Transverse colon (tissue), 4 donors: ENCODE measurements around the gene DHX16. TPM values are rescaled to one million over a fixed set of nuclear protein-coding genes. Genes with fewer than 3 reads are reported as not detected.
A peak's percentile ranks its signal among the peaks of the same experiment; 100 is the strongest.

Experiments
- DNase-seq: peaks from one replicate; pipeline ENCODE4 v3.0.0-alpha.2; 2019
- H3K27ac ChIP-seq, 4 donors: fragments of 200-600 bp; sonication (generic); 2 replicates each; pipeline ENCODE4 v1.5.1; 2016 to 2018; ENCODE audit warnings: inconsistent platforms in 4 of 4
- H3K27me3 ChIP-seq: fragments of 200-600 bp; sonication (generic); 2 replicates; pipeline ENCODE4 v1.5.1; 2017; ENCODE audit warnings: inconsistent platforms
- H3K36me3 ChIP-seq, 4 donors: fragments of 200-600 bp; sonication (generic); 2 replicates each; pipeline ENCODE4 v1.5.1; 2017 to 2019; ENCODE audit warnings: inconsistent platforms in 4 of 4
- H3K4me1 ChIP-seq, 4 donors: fragments of 200-600 bp; sonication (generic); 2 replicates each; pipeline ENCODE4 v1.5.1; 2017 to 2020; ENCODE audit warnings: inconsistent platforms in 4 of 4
- H3K4me3 ChIP-seq, 4 donors: fragments of 200-600 bp; sonication (generic); 1 replicate in 1 of 4; 2 replicates in 3 of 4; pipeline versions ENCODE4 v1.5.1 to v1.6.1; 2017 to 2019; ENCODE audit warnings: inconsistent platforms in 4 of 4
- H3K9me3 ChIP-seq, 2 donors: fragments of 200-600 bp; sonication (generic); 2 replicates each; pipeline ENCODE4 v1.5.1; 2017 to 2019; ENCODE audit warnings: inconsistent platforms in 2 of 2
- EP300 ChIP-seq: sonication (generic); formaldehyde crosslinking; IDR thresholded peaks from one replicate; pipeline ENCODE4 v1.6.1; 2017; ENCODE audit warnings: antibody characterized with exemption, low read depth
- POLR2A ChIP-seq: fragments of 450-650 bp; IDR thresholded peaks from one replicate; pipeline ENCODE4 v1.6.1; 2016; ENCODE audit warnings: antibody characterized with exemption, mild to moderate bottlenecking, moderate library complexity
- POLR2AphosphoS5 ChIP-seq, 3 donors: sonication (generic); formaldehyde crosslinking; IDR thresholded peaks; one replicate each; pipeline ENCODE4 v1.6.1; 2016; ENCODE audit warnings: antibody characterized with exemption in 3 of 3
- WGBS, 2 donors: methylation state at CpG; one replicate each; pipeline ENCODE4 v1.1.5; 2018; ENCODE audit warnings: low coverage in 1 of 2; 5-methylcytosine and 5-hydroxymethylcytosine counted together
- in situ Hi-C, 4 donors: fragments of 200-750 bp; cut with MboI; loops; one replicate each; pipeline versions ENCODE4 v1.15.0 to v1.15.1; 2017; ENCODE audit warnings: low sequenced_read_pairs in 3 of 4, low pct_ligation_motif_present in 1 of 4, low pct_unique_long_range_greater_than_20kb in 1 of 4
- intact Hi-C: fragments of 100-400 bp; cut with DNase I; formaldehyde crosslinking; loops from one replicate; pipeline ENCODE4 v1.15.1; 2023; ENCODE audit warnings: low total_unique reads
- total RNA-seq, 4 donors: library from RNA; depleted of rRNA; stranded (reverse); fragments of >200 nt; gene quantifications; one replicate each; pipeline ENCODE4 v1.1.0, GENCODE V29; 2016
- TF ChIP-seq, protein P1 (sequence below), 5 experiments: fragments of 200-600 bp in 3 of 5; fragments of 450-650 bp in 2 of 5; sonication (generic) in 3 of 5; IDR thresholded peaks; 1 replicate in 2 of 5; 2 replicates in 3 of 5; pipeline ENCODE4 v1.5.1; 2016 to 2017; ENCODE audit warnings: antibody characterized with exemption in 5 of 5, inconsistent platforms in 3 of 5, mild to moderate bottlenecking in 2 of 5, moderate library complexity in 1 of 5

The DHX16 gene
- total RNA-seq, 4 donors from 2014 or later, result 37.8 to 144 (median 41.3) TPM

DNA sequence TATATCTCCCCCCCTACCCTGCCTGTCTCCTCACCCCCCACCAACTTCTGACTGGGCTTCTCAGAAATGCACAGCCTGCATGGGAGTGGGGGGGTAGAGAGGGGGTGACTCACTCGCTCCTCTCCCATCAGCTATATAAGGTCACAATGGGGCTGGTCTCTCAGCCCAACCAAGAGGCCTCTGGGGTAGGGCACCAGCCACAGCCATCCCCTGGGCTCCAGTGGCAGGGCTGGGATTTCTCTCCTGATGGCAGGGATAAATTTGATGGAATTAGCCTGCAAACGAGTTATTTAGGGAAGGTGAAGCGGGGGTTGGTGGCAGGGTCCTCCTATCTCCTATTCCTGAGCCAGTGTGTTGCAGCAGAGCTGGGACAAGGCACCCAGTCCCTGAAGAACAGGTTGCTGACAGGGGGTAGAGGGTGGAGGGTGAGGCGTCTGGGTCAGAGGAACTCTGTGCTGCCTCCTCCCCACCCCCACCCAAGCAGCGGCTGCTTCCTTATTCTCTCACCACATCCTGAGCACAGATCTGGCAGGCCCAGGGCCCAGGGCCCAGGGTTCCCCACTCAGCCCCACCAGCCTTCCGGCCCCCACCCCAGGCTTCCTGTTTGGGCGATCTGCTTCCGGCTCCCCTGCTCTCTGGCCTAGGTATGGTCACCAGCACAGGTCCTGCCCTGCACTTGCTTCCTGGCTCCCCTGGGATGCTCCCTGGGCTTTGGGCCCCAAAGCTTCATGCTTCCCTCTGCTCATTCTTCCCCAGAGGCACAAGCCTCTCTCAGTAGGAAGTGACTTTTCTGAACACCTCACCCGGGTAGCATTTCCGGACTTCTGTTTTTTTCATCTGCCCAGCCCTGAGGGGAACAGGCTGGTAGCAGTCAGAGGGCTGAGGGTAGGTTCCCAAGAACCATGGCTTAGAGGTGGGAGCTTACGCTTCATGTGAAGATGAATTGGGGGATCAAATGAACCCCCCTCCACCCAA is 9.6 kb upstream of the DHX16 start:
- DNase-seq, result peak; percentile 89
- Histone ChIP-seq H3K27ac (peak overlapping the region; percentile 93 to 99 (median 96)), H3K9me3 (no peaks in the 10 kb centered on the region), H3K4me1 (peaks cover 0 to 77% (median 35%) of the 10 kb centered on the region in 4 donors), H3K4me3 (peak overlapping the region; percentile 7 to 72 (median 64)), H3K27me3 (no peaks in the 10 kb centered on the region), H3K36me3 (no peaks in the 10 kb centered on the region)
- TF ChIP-seq, protein P1, sequence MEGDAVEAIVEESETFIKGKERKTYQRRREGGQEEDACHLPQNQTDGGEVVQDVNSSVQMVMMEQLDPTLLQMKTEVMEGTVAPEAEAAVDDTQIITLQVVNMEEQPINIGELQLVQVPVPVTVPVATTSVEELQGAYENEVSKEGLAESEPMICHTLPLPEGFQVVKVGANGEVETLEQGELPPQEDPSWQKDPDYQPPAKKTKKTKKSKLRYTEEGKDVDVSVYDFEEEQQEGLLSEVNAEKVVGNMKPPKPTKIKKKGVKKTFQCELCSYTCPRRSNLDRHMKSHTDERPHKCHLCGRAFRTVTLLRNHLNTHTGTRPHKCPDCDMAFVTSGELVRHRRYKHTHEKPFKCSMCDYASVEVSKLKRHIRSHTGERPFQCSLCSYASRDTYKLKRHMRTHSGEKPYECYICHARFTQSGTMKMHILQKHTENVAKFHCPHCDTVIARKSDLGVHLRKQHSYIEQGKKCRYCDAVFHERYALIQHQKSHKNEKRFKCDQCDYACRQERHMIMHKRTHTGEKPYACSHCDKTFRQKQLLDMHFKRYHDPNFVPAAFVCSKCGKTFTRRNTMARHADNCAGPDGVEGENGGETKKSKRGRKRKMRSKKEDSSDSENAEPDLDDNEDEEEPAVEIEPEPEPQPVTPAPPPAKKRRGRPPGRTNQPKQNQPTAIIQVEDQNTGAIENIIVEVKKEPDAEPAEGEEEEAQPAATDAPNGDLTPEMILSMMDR (IDR thresholded peaks at IDR 0.05), result no peak
- TF ChIP-seq EP300 (peak; percentile 22), POLR2A (peak; percentile 51), POLR2AphosphoS5 (IDR thresholded peaks at IDR 0.05) (peak; percentile 72 to 88 (median 82))
- 29% methylated on average over 4 to 11 of the region's 11 CpGs for WGBS, 2 donors
- intact Hi-C loops (loop anchor here (5.0 kb wide), 1 partner anchor 130 kb away; no protein-coding TSS in a partner anchor), in situ Hi-C loops (loop anchor here in 2 of 4 donors (5.0 kb wide), 2 partner anchors 35 to 40 kb away; partner anchors contain the start of genes MDC1 (in 1 of the 2) and TUBB (in 1 of the 2))

DNA sequence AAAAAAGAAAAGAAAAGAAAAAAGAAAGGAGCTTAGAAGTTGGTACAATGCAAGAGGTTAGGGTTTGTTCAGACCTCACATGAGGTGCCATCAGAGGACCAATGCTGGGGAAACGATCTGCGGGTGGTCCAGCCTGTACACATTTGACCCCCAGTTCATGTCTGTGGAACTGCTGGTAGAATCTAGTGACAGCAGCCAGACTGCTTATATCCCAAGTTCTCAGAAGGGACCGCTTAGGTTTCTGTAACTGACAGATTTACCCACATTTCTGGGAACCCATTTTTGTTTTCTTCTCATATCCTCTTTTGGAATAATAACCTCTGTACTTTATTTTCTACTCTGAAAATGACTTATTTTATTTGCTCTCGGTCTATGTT is 8.9 kb upstream of the DHX16 start:
- H3K4me3 ChIP-seq, result peak overlapping the region in 3 of 4 donors; percentile 63 to 72 (median 64)
- H3K27ac ChIP-seq, result peak overlapping the region; percentile 93 to 99 (median 96)
- intact Hi-C loops, result loop anchor here (5.0 kb wide), 1 partner anchor 131 kb away; no protein-coding TSS in a partner anchor
- DNase-seq, result no peak
- TF ChIP-seq POLR2A (no peak), POLR2AphosphoS5 (IDR thresholded peaks at IDR 0.05) (no peak), EP300 (no peak)
- TF ChIP-seq, protein P1 (IDR thresholded peaks at IDR 0.05), result no peak
- WGBS, 2 donors, result 38 to 41% methylated on average over 4 of the region's 4 CpGs
- H3K9me3 ChIP-seq, result no peaks in the 10 kb centered on the region
- peaks cover 0 to 77% (median 33%) of the 10 kb centered on the region in 4 donors for H3K4me1 ChIP-seq
- in situ Hi-C loops, result loop anchor here in 2 of 4 donors (5.0 kb wide), 2 partner anchors 36 to 41 kb away; partner anchors contain the start of genes MDC1 (in 1 of the 2) and TUBB (in 1 of the 2)
- no peaks in the 10 kb centered on the region for H3K27me3 ChIP-seq
- H3K36me3 ChIP-seq, result peaks cover 0 to 4% (median 1%) of the 10 kb centered on the region in 4 donors

DNA sequence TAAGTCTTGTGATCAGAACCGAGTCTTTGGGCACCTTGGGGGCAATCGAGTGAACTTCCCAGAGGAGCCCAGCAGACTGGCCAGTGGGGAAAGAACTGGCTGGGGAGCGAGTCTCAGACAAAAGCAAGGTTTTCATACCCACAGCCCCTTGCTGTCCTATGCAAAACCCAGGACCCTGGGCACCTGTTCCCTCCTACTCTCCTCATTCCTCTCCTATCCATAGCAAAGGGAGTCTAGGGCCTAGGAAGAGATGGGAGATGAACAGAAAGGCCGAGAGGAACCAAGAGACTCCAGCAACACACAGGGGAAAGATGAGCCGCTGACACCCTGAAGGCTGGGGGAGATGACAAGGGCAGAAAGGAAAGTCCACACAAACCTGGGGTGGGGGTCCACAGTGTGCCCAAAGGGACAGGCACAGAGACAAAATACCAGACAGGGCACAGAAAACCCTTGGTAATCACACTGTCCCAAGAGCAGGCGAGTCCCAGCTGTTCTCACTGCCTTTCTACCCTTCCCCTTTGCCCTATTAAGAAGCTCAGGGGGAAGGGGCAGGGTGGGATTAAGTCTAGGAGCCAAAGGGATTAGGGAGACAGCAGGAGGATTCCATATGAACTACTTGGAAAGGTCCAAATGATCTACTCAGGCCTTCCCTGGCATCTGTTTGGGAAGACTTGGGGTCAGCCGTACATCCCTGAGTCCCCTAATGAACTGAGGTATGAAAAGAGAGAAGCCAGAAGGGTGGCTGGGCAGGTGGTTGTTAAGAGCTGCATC is 7.1 kb upstream of the DHX16 start:
- H3K27ac ChIP-seq, result peak overlapping the region; percentile 93 to 99 (median 96)

More for the DNA sequence above, 7.1 kb upstream of the DHX16 start:
- TF ChIP-seq, protein P1 (IDR thresholded peaks at IDR 0.05), result no peak
- TF ChIP-seq EP300 (no peak), POLR2A (no peak), POLR2AphosphoS5 (IDR thresholded peaks at IDR 0.05) (no peak)
- intact Hi-C loops, result loop anchor here (5.0 to 10.0 kb wide), 3 partner anchors 132 to 1182 kb away; partner anchors contain the start of genes DDR1 and NEU1
- in situ Hi-C loops, result loop anchor here (5.0 to 10.0 kb wide), 4 partner anchors 37 to 55 kb away; partner anchors contain the start of genes ATAT1 (in 1 of the 4), MDC1 (in 1 of the 4) and TUBB (in 1 of the 4)
- Histone ChIP-seq H3K4me3 (peak overlapping the region in 1 of 4 donors; percentile 72), H3K36me3 (peaks cover 0 to 12% (median 5%) of the 10 kb centered on the region in 4 donors), H3K27me3 (no peaks in the 10 kb centered on the region), H3K4me1 (peaks cover 0 to 61% (median 33%) of the 10 kb centered on the region in 4 donors), H3K9me3 (no peaks in the 10 kb centered on the region)
- 60 to 75% methylated on average over 2 to 7 of the region's 7 CpGs for WGBS, 2 donors
- DNase-seq, result no peak
